ENCODE results near the gene EXD3. TPM values are rescaled to one million over a fixed set of nuclear protein-coding genes. Genes with fewer than 3 reads are reported as not detected.
A peak's percentile ranks its signal among the peaks of the same experiment; 100 is the strongest.
"Not testable (repeated sequence)": the region's sequence is repeated elsewhere in the genome, so short reads cannot be mapped to it uniquely, and the experiment has no call there.

Gene EXD3
- total and polyA plus RNA-seq, 2 donors from 2014 or later = 18.9 to 44.5 TPM

GRCh38 chr9:137452006-137452760 lies 29.2 kb upstream of the EXD3 start:
- FAIRE-seq (no peak), DNase-seq (peak in 2 of 5 donors; percentile 63 to 73)
- Histone ChIP-seq H3K4me1 (ENCODE audit: control insufficient read depth in 2 of 3, insufficient read depth in 2 of 3, low read depth in 1 of 3, low read length in 3 of 3) (peaks cover 0 to 14% (median 7%) of the 10 kb centered on the region in 3 donors), H3K27me3 (ENCODE audit: control insufficient read depth, insufficient read depth, low read length) (no peaks in the 10 kb centered on the region), H3K4me3 (ENCODE audit: low read length in 3 of 3) (no peak overlapping the region), H3K27ac (ENCODE audit: low read depth in 2 of 2, low read length in 2 of 2) (no peak overlapping the region), H3K9ac (ENCODE audit: low read length in 3 of 3) (no peak overlapping the region), H3K36me3 (ENCODE audit: control insufficient read depth in 2 of 3, insufficient read depth in 3 of 3, low read length in 3 of 3) (no peaks in the 10 kb centered on the region), H3K9me3 (ENCODE audit: control insufficient read depth in 2 of 3, insufficient read depth in 1 of 3, low read length in 3 of 3) (no peaks in the 10 kb centered on the region)
- TF ChIP-seq, protein P1, sequence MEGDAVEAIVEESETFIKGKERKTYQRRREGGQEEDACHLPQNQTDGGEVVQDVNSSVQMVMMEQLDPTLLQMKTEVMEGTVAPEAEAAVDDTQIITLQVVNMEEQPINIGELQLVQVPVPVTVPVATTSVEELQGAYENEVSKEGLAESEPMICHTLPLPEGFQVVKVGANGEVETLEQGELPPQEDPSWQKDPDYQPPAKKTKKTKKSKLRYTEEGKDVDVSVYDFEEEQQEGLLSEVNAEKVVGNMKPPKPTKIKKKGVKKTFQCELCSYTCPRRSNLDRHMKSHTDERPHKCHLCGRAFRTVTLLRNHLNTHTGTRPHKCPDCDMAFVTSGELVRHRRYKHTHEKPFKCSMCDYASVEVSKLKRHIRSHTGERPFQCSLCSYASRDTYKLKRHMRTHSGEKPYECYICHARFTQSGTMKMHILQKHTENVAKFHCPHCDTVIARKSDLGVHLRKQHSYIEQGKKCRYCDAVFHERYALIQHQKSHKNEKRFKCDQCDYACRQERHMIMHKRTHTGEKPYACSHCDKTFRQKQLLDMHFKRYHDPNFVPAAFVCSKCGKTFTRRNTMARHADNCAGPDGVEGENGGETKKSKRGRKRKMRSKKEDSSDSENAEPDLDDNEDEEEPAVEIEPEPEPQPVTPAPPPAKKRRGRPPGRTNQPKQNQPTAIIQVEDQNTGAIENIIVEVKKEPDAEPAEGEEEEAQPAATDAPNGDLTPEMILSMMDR (IDR thresholded peaks at IDR 0.05; ENCODE audit: borderline replicate concordance, extremely low read depth, insufficient read depth) = no peak
- intact Hi-C loops (cut with DNase I) = no loop called here

DNA sequence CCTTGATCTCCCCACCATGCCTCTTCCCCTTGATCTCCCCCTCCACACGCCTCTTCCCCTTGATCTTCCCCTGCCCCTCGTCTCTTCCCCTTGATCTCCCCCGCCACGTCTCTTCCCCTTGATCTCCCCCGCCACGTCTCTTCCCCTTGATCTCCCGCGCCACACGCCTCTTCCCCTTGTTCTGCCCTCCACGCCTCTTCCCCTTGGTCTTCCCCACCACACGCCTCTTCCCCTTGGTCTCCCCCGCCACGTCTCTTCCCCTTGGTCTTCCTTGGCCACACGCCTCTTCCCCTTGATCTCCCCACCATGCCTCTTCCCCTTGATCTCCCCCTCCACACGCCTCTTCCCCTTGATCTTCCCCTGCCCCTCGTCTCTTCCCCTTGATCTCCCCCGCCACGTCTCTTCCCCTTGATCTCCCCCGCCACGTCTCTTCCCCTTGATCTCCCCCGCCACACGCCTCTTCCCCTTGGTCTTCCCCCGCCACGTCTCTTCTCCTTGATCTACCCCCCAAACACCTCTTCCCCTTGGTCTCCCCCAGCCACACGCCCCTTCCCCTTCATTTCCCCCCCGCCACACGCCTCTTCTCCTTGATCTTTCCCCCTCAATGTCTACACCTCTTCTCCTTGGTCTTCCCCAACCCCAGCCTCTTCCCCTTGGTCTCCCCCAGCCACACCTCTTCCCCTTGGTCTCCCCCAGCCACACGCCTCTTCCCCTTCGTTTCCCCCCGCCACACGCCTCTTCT lies 28.5 kb upstream of the EXD3 start:
- H3K9me3 ChIP-seq (ENCODE audit: control insufficient read depth in 2 of 3, insufficient read depth in 1 of 3, low read length in 3 of 3); intact Hi-C loops (cut with DNase I); H3K4me3 ChIP-seq (ENCODE audit: low read length in 3 of 3); H3K36me3 ChIP-seq (ENCODE audit: control insufficient read depth in 2 of 3, insufficient read depth in 3 of 3, low read length in 3 of 3); H3K9ac ChIP-seq (ENCODE audit: low read length in 3 of 3); H3K4me1 ChIP-seq (ENCODE audit: control insufficient read depth in 2 of 3, insufficient read depth in 2 of 3, low read depth in 1 of 3, low read length in 3 of 3); FAIRE-seq; H3K27ac ChIP-seq (ENCODE audit: low read depth in 2 of 2, low read length in 2 of 2); H3K27me3 ChIP-seq (ENCODE audit: control insufficient read depth, insufficient read depth, low read length): not testable (repeated sequence)
- DNase-seq = peak in 2 of 5 donors; percentile 31 to 39

GRCh38 chr9:137450539-137451222 lies 27.7 kb upstream of the EXD3 start:
- not testable (repeated sequence) for H3K27me3 ChIP-seq (ENCODE audit: control insufficient read depth, insufficient read depth, low read length); FAIRE-seq

DNA sequence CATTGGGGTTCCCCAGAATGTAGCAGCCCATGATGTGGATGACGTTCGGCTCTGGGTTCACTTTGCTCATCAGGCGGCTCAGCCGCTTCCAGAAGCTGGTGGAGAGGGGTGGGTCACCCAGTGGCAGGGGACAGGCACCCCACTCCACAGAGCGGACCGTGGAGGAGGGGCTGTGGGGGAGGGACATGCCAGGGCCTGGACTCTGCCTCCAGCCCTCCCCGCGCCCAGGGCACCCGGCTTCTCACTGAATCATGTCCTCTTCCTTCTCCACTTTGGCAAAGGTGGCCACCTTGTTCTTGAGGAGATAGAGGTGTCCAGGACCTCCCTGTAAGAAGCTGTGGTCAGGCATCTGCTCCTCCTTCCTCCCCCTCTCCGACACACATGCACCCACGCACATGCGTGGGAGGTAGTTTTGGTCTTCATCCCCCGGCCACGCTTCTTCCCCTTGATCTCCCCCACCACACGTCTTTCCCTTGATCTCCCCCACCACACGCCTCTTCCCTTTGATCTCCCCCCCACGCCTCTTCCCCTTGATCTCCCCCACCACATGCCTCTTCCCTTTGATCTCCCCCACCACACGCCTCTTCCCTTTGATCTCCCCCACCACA lies 27.1 kb upstream of the EXD3 start:
- H3K9ac ChIP-seq (ENCODE audit: low read length in 3 of 3) = no peak overlapping the region
- no peaks in the 10 kb centered on the region for H3K9me3 ChIP-seq (ENCODE audit: control insufficient read depth in 2 of 3, insufficient read depth in 1 of 3, low read length in 3 of 3)
- no peaks in the 10 kb centered on the region for H3K36me3 ChIP-seq (ENCODE audit: control insufficient read depth in 2 of 3, insufficient read depth in 3 of 3, low read length in 3 of 3)
- FAIRE-seq (no peak), DNase-seq (peak in 4 of 5 donors; percentile 15 to 69 (median 34))
- H3K4me1 ChIP-seq (ENCODE audit: control insufficient read depth in 2 of 3, insufficient read depth in 2 of 3, low read depth in 1 of 3, low read length in 3 of 3) = peaks cover 0 to 13% (median 0%) of the 10 kb centered on the region in 3 donors
- intact Hi-C loops (cut with DNase I) = no loop called here
- TF ChIP-seq, protein P1 (IDR thresholded peaks at IDR 0.05; ENCODE audit: borderline replicate concordance, extremely low read depth, insufficient read depth) = no peak
- no peak overlapping the region for H3K4me3 ChIP-seq (ENCODE audit: low read length in 3 of 3)
- H3K27me3 ChIP-seq (ENCODE audit: control insufficient read depth, insufficient read depth, low read length) = no peaks in the 10 kb centered on the region
- no peak overlapping the region for H3K27ac ChIP-seq (ENCODE audit: low read depth in 2 of 2, low read length in 2 of 2)

More at GRCh38 chr9:137450539-137451222, 27.7 kb upstream of the EXD3 start:
- H3K9me3 ChIP-seq (ENCODE audit: control insufficient read depth in 2 of 3, insufficient read depth in 1 of 3, low read length in 3 of 3); H3K4me3 ChIP-seq (ENCODE audit: low read length in 3 of 3); H3K36me3 ChIP-seq (ENCODE audit: control insufficient read depth in 2 of 3, insufficient read depth in 3 of 3, low read length in 3 of 3); intact Hi-C loops (cut with DNase I); H3K9ac ChIP-seq (ENCODE audit: low read length in 3 of 3); H3K27ac ChIP-seq (ENCODE audit: low read depth in 2 of 2, low read length in 2 of 2): not testable (repeated sequence)
- DNase-seq = peak in 2 of 5 donors; percentile 18 to 35
- peaks cover 0 to 11% (median 1%) of the 10 kb centered on the region in 3 donors for H3K4me1 ChIP-seq (ENCODE audit: control insufficient read depth in 2 of 3, insufficient read depth in 2 of 3, low read depth in 1 of 3, low read length in 3 of 3)
